HCT116 (cell line): ENCODE measurements around the gene ENPP4. TPM values are rescaled to one million over a fixed set of nuclear protein-coding genes. Genes with fewer than 3 reads are reported as not detected.
"Not testable (repeated sequence)": the region's sequence is repeated elsewhere in the genome, so short reads cannot be mapped to it uniquely, and the experiment has no call there.

ENCODE experiments used
- ATAC-seq: fragments of 200-7000 bp; cut with Tn5 transposase; 2 replicates; pipeline ENCODE4 v1.9.1; 2020; ENCODE audit warnings: mild to moderate bottlenecking, moderate library complexity
- BruUV-seq: library from RNA; stranded (reverse); fragments of 400-500 nt; replicated peaks from 2 replicates; lab custom pipeline; 2021; lab: Mats Ljungman, UMichigan
- CTCF ChIA-PET: fragments of 300-600 bp; sonication (Branson Sonifier 250); formaldehyde crosslinking; loops from one replicate; lab custom pipeline; 2021; ENCODE audit warnings: antibody characterized with exemption; lab: Charles Lee
- POLR2A ChIA-PET: fragments of 300-600, 350-600 bp; sonication (Branson Sonifier 250); formaldehyde crosslinking; loops from one replicate; lab custom pipeline; 2021; ENCODE audit warnings: antibody characterized with exemption; lab: Charles Lee
- RAD21 ChIA-PET, 2 experiments: fragments of 300-600 bp; sonication (Branson Sonifier 250); formaldehyde crosslinking; loops; one replicate each; lab custom pipeline; 2023; ENCODE audit warnings: low total read pairs in 2 of 2; ENCODE audit not compliant: uncharacterized antibody in 2 of 2, unreplicated experiment in 2 of 2, low non-redundant PET in 1 of 2; lab: Charles Lee
- DNase-seq: peaks from one replicate; pipeline ENCODE4 v3.0.0-alpha.2; 2010; ENCODE audit warnings: low read depth, low spot score
- H2AFZ ChIP-seq: fragments of 200-600 bp; shearing (Covaris generic), sonication (generic); 2 replicates; pipeline ENCODE4 v1.6.1; 2017; ENCODE audit warnings: low read depth, mixed run types, mixed read lengths, antibody characterized with exemption, low read length; ENCODE audit not compliant: poor library complexity, severe bottlenecking
- H3K27ac ChIP-seq: 2 replicates; pipeline ENCODE4 v1.5.1; 2012; ENCODE audit warnings: low read depth, low read length
- H3K27me3 ChIP-seq: fragments of 200-600 bp; sonication (generic); 2 replicates; pipeline ENCODE4 v1.6.1; 2016; ENCODE audit warnings: mixed run types, low read length, mixed read lengths; ENCODE audit not compliant: insufficient read depth
- H3K36me3 ChIP-seq, 2 experiments: fragments of 200-500 bp in 1 of 2; fragments of 200-600 bp in 1 of 2; sonication (Bioruptor generic) in 1 of 2; sonication (generic) in 1 of 2; 2 replicates each; pipeline versions ENCODE4 v1.5.1 to v1.6.1; 2014 to 2016; ENCODE audit warnings: low read length in 2 of 2, inconsistent platforms in 1 of 2, mixed read lengths in 1 of 2, mixed run types in 1 of 2; ENCODE audit not compliant: insufficient read depth in 2 of 2, control insufficient read depth in 1 of 2
- H3K4me1 ChIP-seq, 2 experiments: fragments of 200-600 bp in 1 of 2; sonication (generic) in 1 of 2; 2 replicates each; pipeline versions ENCODE4 v1.5.1 to v1.6.1; 2012 to 2017; ENCODE audit warnings: low read length in 2 of 2, inconsistent platforms in 1 of 2, mild to moderate bottlenecking in 1 of 2, mixed read lengths in 1 of 2, mixed run types in 1 of 2, moderate library complexity in 1 of 2; ENCODE audit not compliant: insufficient read depth in 2 of 2, control insufficient read depth in 1 of 2
- H3K4me2 ChIP-seq: fragments of 200-600 bp; sonication (generic); 2 replicates; pipeline ENCODE4 v1.6.1; 2017; ENCODE audit warnings: mixed run types, low read length, mixed read lengths
- H3K4me3 ChIP-seq, 2 experiments: fragments of 200-600 bp in 1 of 2; sonication (generic) in 1 of 2; replicated peaks in 1 of 2; 2 replicates each; pipeline ENCODE4 v1.5.1; 2011 to 2016; ENCODE audit warnings: low read length in 2 of 2, control low read depth in 1 of 2, low read depth in 1 of 2, mild to moderate bottlenecking in 1 of 2, mixed read lengths in 1 of 2, mixed run types in 1 of 2
- H3K79me2 ChIP-seq: fragments of 200-600 bp; sonication (generic); 2 replicates; pipeline ENCODE4 v1.6.1; 2017; ENCODE audit warnings: mild to moderate bottlenecking, mixed run types, low read length, moderate library complexity, mixed read lengths; ENCODE audit not compliant: insufficient read depth
- H3K9ac ChIP-seq: fragments of 200-600 bp; sonication (generic); 2 replicates; pipeline ENCODE4 v1.6.1; 2016; ENCODE audit warnings: low read length, mixed read lengths
- H3K9me2 ChIP-seq: fragments of 200-600 bp; sonication (generic), shearing (Covaris generic); 2 replicates; pipeline ENCODE4 v1.6.1; 2017; ENCODE audit warnings: mixed run types, mild to moderate bottlenecking, moderate library complexity; ENCODE audit not compliant: insufficient read depth
- H3K9me3 ChIP-seq, 2 experiments: fragments of 200-500 bp in 1 of 2; fragments of 200-600 bp in 1 of 2; sonication (Bioruptor generic) in 1 of 2; sonication (generic) in 1 of 2; 2 replicates each; pipeline ENCODE4 v1.6.1; 2014 to 2017; ENCODE audit warnings: low read length in 2 of 2, mixed read lengths in 2 of 2, inconsistent platforms in 1 of 2, low read depth in 1 of 2, mild to moderate bottlenecking in 1 of 2, mixed run types in 1 of 2, moderate library complexity in 1 of 2; ENCODE audit not compliant: control insufficient read depth in 1 of 2, insufficient read depth in 1 of 2
- H4K20me1 ChIP-seq: fragments of 200-600 bp; sonication (generic), shearing (Covaris generic); 2 replicates; pipeline ENCODE4 v1.6.1; 2017; ENCODE audit warnings: mixed run types, mild to moderate bottlenecking, moderate library complexity; ENCODE audit not compliant: insufficient read depth
- EZH2phosphoT487 ChIP-seq: fragments of 200-600 bp; IDR thresholded peaks from 2 replicates; pipeline ENCODE4 v1.6.1; 2018; ENCODE audit warnings: antibody characterized with exemption, borderline replicate concordance
- POLR2AphosphoS5 ChIP-seq: IDR thresholded peaks from 2 replicates; pipeline ENCODE4 v1.6.1; 2011; ENCODE audit warnings: mild to moderate bottlenecking, low read depth, low read length, moderate library complexity
- SP1 ChIP-seq: IDR thresholded peaks from 2 replicates; pipeline ENCODE4 v1.6.1; 2012; ENCODE audit warnings: low read depth
- SRF ChIP-seq: IDR thresholded peaks from 2 replicates; pipeline ENCODE4 v1.6.1; 2012; ENCODE audit warnings: low read depth
- intact Hi-C: fragments of 100-400 bp; cut with micrococcal nuclease; formaldehyde crosslinking; loops from 2 replicates; pipeline ENCODE4 v1.10.0; 2022
- total RNA-seq: library from RNA; stranded (reverse); gene quantifications from one replicate; pipeline ENCODE4 v1.2.1, GENCODE V29; 2021; ENCODE audit not compliant: unreplicated experiment
- TF ChIP-seq, protein P1 (sequence below): IDR thresholded peaks from 2 replicates; pipeline ENCODE4 v1.6.1; 2011; ENCODE audit warnings: mild to moderate bottlenecking, low read length, moderate library complexity; ENCODE audit not compliant: insufficient replicate concordance; ENCODE audit errors: extremely low read depth
- TF ChIP-seq, protein P2 (sequence below): IDR thresholded peaks from 2 replicates; pipeline ENCODE4 v1.6.1; 2012; ENCODE audit warnings: low read depth

Gene ENPP4
- total RNA-seq, 1 experiment from 2014 or later: 9.6 TPM

DNA sequence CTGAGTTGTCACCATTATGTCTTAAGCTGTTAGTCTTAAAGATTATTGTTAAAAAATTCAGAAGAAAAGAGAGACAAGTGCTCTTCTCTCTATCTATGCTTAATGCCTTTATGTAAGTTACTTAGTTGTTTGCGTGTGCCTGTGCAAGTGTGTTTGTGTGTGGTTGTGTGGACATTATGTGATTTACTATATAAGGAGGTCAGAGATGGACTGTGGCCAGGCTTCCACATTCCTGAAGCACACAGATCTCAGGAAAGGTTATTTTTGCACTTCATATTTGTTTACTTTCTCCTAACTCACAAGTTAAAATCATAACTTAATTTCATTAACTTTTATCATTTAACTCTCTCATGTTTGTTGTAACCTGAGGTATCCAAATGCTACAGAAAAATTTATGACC is 14.5 kb downstream of the ENPP4 start:
- BruUV-seq: no TSS peak
- H3K9me3 ChIP-seq: no peaks in the 10 kb centered on the region
- H3K4me3 ChIP-seq: no peak overlapping the region
- no peaks in the 10 kb centered on the region for H3K9me2 ChIP-seq
- TF ChIP-seq EZH2phosphoT487 (no peak), SP1 (no peak), POLR2AphosphoS5 (no peak), SRF (no peak)
- TF ChIP-seq, protein P1, sequence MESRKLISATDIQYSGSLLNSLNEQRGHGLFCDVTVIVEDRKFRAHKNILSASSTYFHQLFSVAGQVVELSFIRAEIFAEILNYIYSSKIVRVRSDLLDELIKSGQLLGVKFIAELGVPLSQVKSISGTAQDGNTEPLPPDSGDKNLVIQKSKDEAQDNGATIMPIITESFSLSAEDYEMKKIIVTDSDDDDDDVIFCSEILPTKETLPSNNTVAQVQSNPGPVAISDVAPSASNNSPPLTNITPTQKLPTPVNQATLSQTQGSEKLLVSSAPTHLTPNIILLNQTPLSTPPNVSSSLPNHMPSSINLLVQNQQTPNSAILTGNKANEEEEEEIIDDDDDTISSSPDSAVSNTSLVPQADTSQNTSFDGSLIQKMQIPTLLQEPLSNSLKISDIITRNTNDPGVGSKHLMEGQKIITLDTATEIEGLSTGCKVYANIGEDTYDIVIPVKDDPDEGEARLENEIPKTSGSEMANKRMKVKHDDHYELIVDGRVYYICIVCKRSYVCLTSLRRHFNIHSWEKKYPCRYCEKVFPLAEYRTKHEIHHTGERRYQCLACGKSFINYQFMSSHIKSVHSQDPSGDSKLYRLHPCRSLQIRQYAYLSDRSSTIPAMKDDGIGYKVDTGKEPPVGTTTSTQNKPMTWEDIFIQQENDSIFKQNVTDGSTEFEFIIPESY: no peak
- TF ChIP-seq, protein P2, sequence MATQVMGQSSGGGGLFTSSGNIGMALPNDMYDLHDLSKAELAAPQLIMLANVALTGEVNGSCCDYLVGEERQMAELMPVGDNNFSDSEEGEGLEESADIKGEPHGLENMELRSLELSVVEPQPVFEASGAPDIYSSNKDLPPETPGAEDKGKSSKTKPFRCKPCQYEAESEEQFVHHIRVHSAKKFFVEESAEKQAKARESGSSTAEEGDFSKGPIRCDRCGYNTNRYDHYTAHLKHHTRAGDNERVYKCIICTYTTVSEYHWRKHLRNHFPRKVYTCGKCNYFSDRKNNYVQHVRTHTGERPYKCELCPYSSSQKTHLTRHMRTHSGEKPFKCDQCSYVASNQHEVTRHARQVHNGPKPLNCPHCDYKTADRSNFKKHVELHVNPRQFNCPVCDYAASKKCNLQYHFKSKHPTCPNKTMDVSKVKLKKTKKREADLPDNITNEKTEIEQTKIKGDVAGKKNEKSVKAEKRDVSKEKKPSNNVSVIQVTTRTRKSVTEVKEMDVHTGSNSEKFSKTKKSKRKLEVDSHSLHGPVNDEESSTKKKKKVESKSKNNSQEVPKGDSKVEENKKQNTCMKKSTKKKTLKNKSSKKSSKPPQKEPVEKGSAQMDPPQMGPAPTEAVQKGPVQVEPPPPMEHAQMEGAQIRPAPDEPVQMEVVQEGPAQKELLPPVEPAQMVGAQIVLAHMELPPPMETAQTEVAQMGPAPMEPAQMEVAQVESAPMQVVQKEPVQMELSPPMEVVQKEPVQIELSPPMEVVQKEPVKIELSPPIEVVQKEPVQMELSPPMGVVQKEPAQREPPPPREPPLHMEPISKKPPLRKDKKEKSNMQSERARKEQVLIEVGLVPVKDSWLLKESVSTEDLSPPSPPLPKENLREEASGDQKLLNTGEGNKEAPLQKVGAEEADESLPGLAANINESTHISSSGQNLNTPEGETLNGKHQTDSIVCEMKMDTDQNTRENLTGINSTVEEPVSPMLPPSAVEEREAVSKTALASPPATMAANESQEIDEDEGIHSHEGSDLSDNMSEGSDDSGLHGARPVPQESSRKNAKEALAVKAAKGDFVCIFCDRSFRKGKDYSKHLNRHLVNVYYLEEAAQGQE: no peak
- ChIA-PET RAD21 (no interaction called here), POLR2A (no interaction called here), CTCF (no interaction called here)
- H3K36me3 ChIP-seq: no peaks in the 10 kb centered on the region
- no peak for ATAC-seq
- no peaks in the 10 kb centered on the region for H3K4me1 ChIP-seq
- no peak for DNase-seq
- no peak overlapping the region for H2AFZ ChIP-seq
- intact Hi-C loops: no loop called here
- no peaks in the 10 kb centered on the region for H3K79me2 ChIP-seq
- H4K20me1 ChIP-seq: no peaks in the 10 kb centered on the region
- no peak overlapping the region for H3K4me2 ChIP-seq
- no peak overlapping the region for H3K27ac ChIP-seq
- H3K27me3 ChIP-seq: no peaks in the 10 kb centered on the region
- H3K9ac ChIP-seq: no peak overlapping the region

DNA sequence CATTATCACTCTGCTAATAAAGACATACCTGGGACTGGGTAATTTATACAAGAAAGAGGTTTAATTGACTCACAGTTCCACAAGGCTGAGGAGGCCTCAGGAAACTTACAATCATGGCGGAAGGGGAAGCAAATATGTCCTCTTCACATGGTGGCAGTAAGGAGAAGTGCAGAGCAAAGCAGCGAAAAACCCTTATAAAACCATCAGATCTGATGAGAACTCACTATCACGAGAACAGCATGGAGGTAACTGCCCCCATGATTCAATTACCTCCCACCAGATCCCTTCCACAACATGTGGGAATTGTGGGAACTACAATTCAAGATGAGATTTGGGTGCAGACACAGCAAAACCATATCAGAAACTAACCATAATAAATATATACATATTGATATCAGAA is 19.3 kb downstream of the ENPP4 start:
- DNase-seq, H3K4me1 ChIP-seq, H3K9me2 ChIP-seq, H3K9ac ChIP-seq, H3K4me3 ChIP-seq, CTCF ChIA-PET, H3K79me2 ChIP-seq, H3K27me3 ChIP-seq, H3K9me3 ChIP-seq, RAD21 ChIA-PET, H3K27ac ChIP-seq, ATAC-seq, H3K4me2 ChIP-seq, POLR2A ChIA-PET, BruUV-seq, H2AFZ ChIP-seq, H4K20me1 ChIP-seq, H3K36me3 ChIP-seq, intact Hi-C loops: not testable (repeated sequence)
